ENCODE data around the gene MRPL19.
"Not testable (repeated sequence)": the region's sequence is repeated elsewhere in the genome, so short reads cannot be mapped to it uniquely, and the experiment has no call there.

MRPL19 gene

DNA sequence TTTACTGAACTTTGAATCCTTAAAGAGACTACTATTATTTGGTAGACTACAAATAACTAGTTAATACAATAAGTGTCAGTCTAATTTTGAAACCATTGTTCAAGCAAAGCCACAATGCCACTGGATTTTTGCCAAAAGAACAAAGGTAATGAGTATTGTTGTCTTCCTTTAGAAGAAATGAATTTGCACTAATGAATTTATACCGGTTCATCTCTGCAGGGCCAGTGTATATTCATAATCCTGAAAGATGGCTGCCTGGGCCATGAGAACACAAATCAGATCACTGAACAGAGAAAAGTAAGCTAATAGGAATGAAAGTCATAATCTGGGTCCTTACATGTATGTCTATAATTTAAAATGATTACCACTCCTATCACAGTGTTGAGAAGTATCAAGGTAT is 33.0 kb downstream of the MRPL19 start:
- Histone ChIP-seq H3K36me3 (ENCODE audit: control insufficient read depth, low read length) (peaks cover 37% of the 10 kb centered on the region), H3K27me3 (ENCODE audit: control insufficient read depth, low read length) (no peaks in the 10 kb centered on the region), H3K4me1 (ENCODE audit: control insufficient read depth, low read length) (no peaks in the 10 kb centered on the region), H3K79me2 (ENCODE audit: control insufficient read depth, low read length) (no peaks in the 10 kb centered on the region), H4K20me1 (ENCODE audit: control insufficient read depth, insufficient read depth, low read depth, low read length) (no peaks in the 10 kb centered on the region), H3F3A (ENCODE audit: control insufficient read depth, insufficient read depth) (no peaks in the 10 kb centered on the region; the same call in none of the 2 replicates), H3K27ac (ENCODE audit: low read depth, low read length) (no peak overlapping the region), H3K4me3 (ENCODE audit: low read length) (no peak overlapping the region), H3K9me3 (ENCODE audit: control insufficient read depth, insufficient read depth, low read length) (no peaks in the 10 kb centered on the region), H3K4me2 (ENCODE audit: low read length) (no peak overlapping the region), H3K9me2 (replicated peaks; ENCODE audit: control insufficient read depth, low read length) (no peaks in the 10 kb centered on the region)
- TF ChIP-seq, protein P1, sequence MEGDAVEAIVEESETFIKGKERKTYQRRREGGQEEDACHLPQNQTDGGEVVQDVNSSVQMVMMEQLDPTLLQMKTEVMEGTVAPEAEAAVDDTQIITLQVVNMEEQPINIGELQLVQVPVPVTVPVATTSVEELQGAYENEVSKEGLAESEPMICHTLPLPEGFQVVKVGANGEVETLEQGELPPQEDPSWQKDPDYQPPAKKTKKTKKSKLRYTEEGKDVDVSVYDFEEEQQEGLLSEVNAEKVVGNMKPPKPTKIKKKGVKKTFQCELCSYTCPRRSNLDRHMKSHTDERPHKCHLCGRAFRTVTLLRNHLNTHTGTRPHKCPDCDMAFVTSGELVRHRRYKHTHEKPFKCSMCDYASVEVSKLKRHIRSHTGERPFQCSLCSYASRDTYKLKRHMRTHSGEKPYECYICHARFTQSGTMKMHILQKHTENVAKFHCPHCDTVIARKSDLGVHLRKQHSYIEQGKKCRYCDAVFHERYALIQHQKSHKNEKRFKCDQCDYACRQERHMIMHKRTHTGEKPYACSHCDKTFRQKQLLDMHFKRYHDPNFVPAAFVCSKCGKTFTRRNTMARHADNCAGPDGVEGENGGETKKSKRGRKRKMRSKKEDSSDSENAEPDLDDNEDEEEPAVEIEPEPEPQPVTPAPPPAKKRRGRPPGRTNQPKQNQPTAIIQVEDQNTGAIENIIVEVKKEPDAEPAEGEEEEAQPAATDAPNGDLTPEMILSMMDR (IDR thresholded peaks at IDR 0.05; ENCODE audit: low read depth, low read length, poor library complexity, severe bottlenecking): no peak
- TF ChIP-seq EZH2phosphoT487 (IDR thresholded peaks at IDR 0.05; ENCODE audit: borderline replicate concordance, low read length): no peak

DNA sequence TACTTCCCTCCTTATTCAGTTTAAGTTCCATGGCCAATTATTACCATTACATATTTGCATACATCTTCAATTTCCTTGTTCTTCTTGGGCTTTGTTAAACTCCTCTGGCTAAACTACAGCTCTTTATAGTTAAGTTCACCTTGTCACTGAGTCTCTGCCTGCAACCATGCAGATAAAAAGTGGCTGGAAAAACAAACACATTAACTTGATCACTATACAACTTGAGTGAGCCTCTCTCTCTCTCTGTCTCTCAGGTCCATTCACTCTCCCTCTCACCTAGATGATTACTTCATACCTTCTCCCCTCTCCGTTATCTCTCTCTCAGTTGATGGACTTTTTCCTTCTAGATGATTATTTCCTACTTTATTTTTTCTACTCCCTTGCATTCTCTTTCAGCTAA is 33.8 kb downstream of the MRPL19 start:
- Histone ChIP-seq H3K4me2 (ENCODE audit: low read length) (no peak overlapping the region), H4K20me1 (ENCODE audit: control insufficient read depth, insufficient read depth, low read depth, low read length) (no peaks in the 10 kb centered on the region), H3K79me2 (ENCODE audit: control insufficient read depth, low read length) (no peaks in the 10 kb centered on the region), H3K4me1 (ENCODE audit: control insufficient read depth, low read length) (no peaks in the 10 kb centered on the region), H3K36me3 (ENCODE audit: control insufficient read depth, low read length) (peaks cover 35% of the 10 kb centered on the region), H3K27ac (ENCODE audit: low read depth, low read length) (no peak overlapping the region), H3K9me2 (replicated peaks; ENCODE audit: control insufficient read depth, low read length) (no peaks in the 10 kb centered on the region), H3K9me3 (ENCODE audit: control insufficient read depth, insufficient read depth, low read length) (no peaks in the 10 kb centered on the region), H3F3A (ENCODE audit: control insufficient read depth, insufficient read depth) (no peaks in the 10 kb centered on the region; the same call in 1 of the 2 replicates), H3K27me3 (ENCODE audit: control insufficient read depth, low read length) (no peaks in the 10 kb centered on the region), H3K4me3 (ENCODE audit: low read length) (no peak overlapping the region)
- TF ChIP-seq EZH2phosphoT487 (IDR thresholded peaks at IDR 0.05; ENCODE audit: borderline replicate concordance, low read length): no peak
- TF ChIP-seq, protein P1 (IDR thresholded peaks at IDR 0.05; ENCODE audit: low read depth, low read length, poor library complexity, severe bottlenecking): no peak

DNA sequence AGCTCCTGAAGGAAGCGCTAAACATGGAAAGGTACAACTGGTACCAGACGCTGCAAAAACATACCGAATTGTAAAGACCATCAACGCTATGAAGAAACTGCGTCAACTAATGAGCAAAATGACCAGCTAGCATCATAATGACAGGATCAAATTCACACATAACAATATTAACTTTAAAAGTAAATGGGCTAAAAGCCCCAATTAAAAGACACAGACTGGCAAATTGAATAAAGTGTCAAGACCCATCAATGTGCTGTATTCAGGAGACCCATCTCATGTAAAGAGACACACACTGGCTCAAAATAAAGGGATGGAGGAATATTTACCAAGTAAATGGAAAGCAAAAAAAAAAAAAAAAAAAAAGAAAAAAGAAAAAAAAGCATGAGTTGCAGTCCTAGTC is 36.8 kb downstream of the MRPL19 start:
- not testable (repeated sequence) for H3K4me2 ChIP-seq (ENCODE audit: low read length); H3F3A ChIP-seq (ENCODE audit: control insufficient read depth, insufficient read depth); H3K27me3 ChIP-seq (ENCODE audit: control insufficient read depth, low read length); H3K9me2 ChIP-seq (replicated peaks; ENCODE audit: control insufficient read depth, low read length); H3K79me2 ChIP-seq (ENCODE audit: control insufficient read depth, low read length); H3K4me1 ChIP-seq (ENCODE audit: control insufficient read depth, low read length); H3K4me3 ChIP-seq (ENCODE audit: low read length); H3K9me3 ChIP-seq (ENCODE audit: control insufficient read depth, insufficient read depth, low read length); H4K20me1 ChIP-seq (ENCODE audit: control insufficient read depth, insufficient read depth, low read depth, low read length); H3K27ac ChIP-seq (ENCODE audit: low read depth, low read length)
- peaks cover 48% of the 10 kb centered on the region for H3K36me3 ChIP-seq (ENCODE audit: control insufficient read depth, low read length)

DNA sequence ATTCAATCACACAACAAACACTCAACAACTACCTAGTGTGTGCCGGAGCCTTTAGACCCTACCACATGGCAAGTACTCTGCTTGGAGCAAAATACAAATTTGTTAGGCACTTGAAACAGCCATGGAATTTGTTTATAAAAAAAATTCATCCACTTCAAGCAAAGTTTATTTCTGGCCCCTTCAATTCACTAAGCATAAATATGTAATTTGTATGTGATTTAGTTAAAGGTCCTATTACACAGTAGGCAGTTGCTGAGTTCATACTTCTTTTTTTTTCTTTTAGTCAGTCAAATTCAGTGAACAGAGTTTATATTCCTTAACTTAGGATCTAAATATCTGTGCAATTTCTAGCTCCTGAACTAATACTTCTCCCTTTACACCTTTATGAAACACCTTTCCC is 41.6 kb downstream of the MRPL19 start:
- Histone ChIP-seq H3K36me3 (ENCODE audit: control insufficient read depth, low read length) (peaks cover 70% of the 10 kb centered on the region), H3K4me2 (ENCODE audit: low read length) (no peak overlapping the region), H3F3A (ENCODE audit: control insufficient read depth, insufficient read depth) (no peaks in the 10 kb centered on the region), H3K9me2 (replicated peaks; ENCODE audit: control insufficient read depth, low read length) (no peaks in the 10 kb centered on the region), H3K79me2 (ENCODE audit: control insufficient read depth, low read length) (no peaks in the 10 kb centered on the region), H3K4me1 (ENCODE audit: control insufficient read depth, low read length) (no peaks in the 10 kb centered on the region), H3K4me3 (ENCODE audit: low read length) (no peak overlapping the region), H3K27ac (ENCODE audit: low read depth, low read length) (no peak overlapping the region), H3K27me3 (ENCODE audit: control insufficient read depth, low read length) (no peaks in the 10 kb centered on the region), H3K9me3 (ENCODE audit: control insufficient read depth, insufficient read depth, low read length) (no peaks in the 10 kb centered on the region), H4K20me1 (ENCODE audit: control insufficient read depth, insufficient read depth, low read depth, low read length) (no peaks in the 10 kb centered on the region)
- TF ChIP-seq, protein P1 (IDR thresholded peaks at IDR 0.05; ENCODE audit: low read depth, low read length, poor library complexity, severe bottlenecking): no peak
- TF ChIP-seq EZH2phosphoT487 (IDR thresholded peaks at IDR 0.05; ENCODE audit: borderline replicate concordance, low read length): no peak

Data from DOHH2 (cell line).